HepG2 (cell line): ENCODE measurements around the gene PLVAP. TPM values are rescaled to one million over a fixed set of nuclear protein-coding genes. Genes with fewer than 3 reads are reported as not detected.

Source experiments
- ATF2 ChIP-seq: sonication (generic); formaldehyde crosslinking; IDR thresholded peaks from 2 replicates; pipeline ENCODE4 v1.4.0; 2020; ENCODE audit warnings: missing genetic modification reagents
- CTCF ChIP-seq: sonication (generic); formaldehyde crosslinking; IDR thresholded peaks from 2 replicates; pipeline ENCODE4 v1.5.0; 2020; ENCODE audit warnings: mild to moderate bottlenecking, missing genetic modification reagents, moderate library complexity
- GABPB1 ChIP-seq: IDR thresholded peaks from 2 replicates; pipeline ENCODE4 v1.6.1; 2016; ENCODE audit warnings: mild to moderate bottlenecking, missing genetic modification reagents, moderate library complexity, missing compliant biosample characterization
- HNF1A ChIP-seq, 2 experiments: sonication (generic) in 1 of 2; formaldehyde crosslinking in 1 of 2; IDR thresholded peaks; 2 replicates each; pipeline versions ENCODE4 v1.4.0 to v1.6.1; 2016 to 2020; ENCODE audit warnings: borderline replicate concordance in 1 of 2, low read depth in 1 of 2, mild to moderate bottlenecking in 1 of 2, missing genetic modification reagents in 1 of 2
- MAZ ChIP-seq, 2 experiments: sonication (generic) in 1 of 2; formaldehyde crosslinking in 1 of 2; IDR thresholded peaks; 2 replicates each; pipeline versions ENCODE4 v1.5.0 to v1.6.1; 2012 to 2020; ENCODE audit warnings: low read depth in 2 of 2, mild to moderate bottlenecking in 2 of 2, borderline replicate concordance in 1 of 2, improper control_type of control experiment in 1 of 2, low read length in 1 of 2, missing genetic modification reagents in 1 of 2, moderate library complexity in 1 of 2
- SAFB2 ChIP-seq: sonication (generic); formaldehyde crosslinking; IDR thresholded peaks from 2 replicates; pipeline ENCODE4 v1.5.1; 2020; ENCODE audit warnings: missing genetic modification reagents, low read depth, mild to moderate bottlenecking, borderline replicate concordance
- SPEN ChIP-seq: sonication (generic); formaldehyde crosslinking; IDR thresholded peaks from 2 replicates; pipeline ENCODE4 v1.5.1; 2020; ENCODE audit warnings: low read depth, mild to moderate bottlenecking, missing genetic modification reagents
- ZBTB43 ChIP-seq: sonication (generic); formaldehyde crosslinking; conservative IDR thresholded peaks from 2 replicates; pipeline ENCODE4 v1.4.0; 2020; ENCODE audit warnings: missing genetic modification reagents
- ZFX ChIP-seq: sonication (generic); formaldehyde crosslinking; IDR thresholded peaks from 2 replicates; pipeline ENCODE4 v1.4.0; 2020; ENCODE audit warnings: mild to moderate bottlenecking, low read depth, missing genetic modification reagents, moderate library complexity
- ZNF576 ChIP-seq: sonication (generic); formaldehyde crosslinking; IDR thresholded peaks from 2 replicates; pipeline ENCODE4 v1.4.0; 2020; ENCODE audit warnings: mild to moderate bottlenecking, missing genetic modification reagents
- ZNF605 ChIP-seq: sonication (generic); formaldehyde crosslinking; IDR thresholded peaks from 2 replicates; pipeline ENCODE4 v1.8.0; 2022; ENCODE audit warnings: mild to moderate bottlenecking, missing genetic modification reagents
- ZNF709 ChIP-seq: sonication (generic); formaldehyde crosslinking; IDR thresholded peaks from 2 replicates; pipeline ENCODE4 v1.5.0; 2020; ENCODE audit warnings: mild to moderate bottlenecking, missing genetic modification reagents
- ZNF773 ChIP-seq: sonication (generic); formaldehyde crosslinking; IDR thresholded peaks from 2 replicates; pipeline ENCODE4 v1.4.0; 2020; ENCODE audit warnings: missing genetic modification reagents, borderline replicate concordance
- polyA plus RNA-seq, 8 experiments: library from polyadenylated mRNA; depleted of rRNA in 3 of 8; stranded (reverse) in 7 of 8; unstranded in 1 of 8; fragments of >200 nt; fragmentation: Illumina TruSeq in 4 of 8; extraction: Trizol in 4 of 8; gene quantifications; 2 replicates each; pipeline versions ENCODE4 v1.2.1 to v1.2.3, GENCODE V29; 2011 to 2016; ENCODE audit warnings: low read depth in 4 of 8, missing spikeins in 1 of 8, mixed read lengths in 1 of 8; ENCODE audit not compliant: insufficient read depth in 1 of 8
- total RNA-seq, 5 experiments: library from RNA; depleted of rRNA; stranded (reverse); fragments of >200 nt; fragmentation: Illumina TruSeq; extraction: Trizol; gene quantifications; 2 replicates each; pipeline ENCODE4 v1.2.3, GENCODE V29; 2016; ENCODE audit warnings: low read depth in 1 of 5

Gene PLVAP
- total and polyA plus RNA-seq, 2 of the 13 experiments (the other 11 are each of a cell fraction or from before 2014, with no cell fraction given): 0.26 TPM; not detected in 1

GRCh38 chr19:17346109-17346671, 31.0 kb downstream of the PLVAP start (continued):
- TF ChIP-seq GABPB1 (CRISPR knock-in tag): peak; percentile 43; the same call in 1 of the 2 replicates
- no peak for TF ChIP-seq ZNF576 (CRISPR knock-in tag)
- peak; percentile 42; the same call in 1 of the 2 replicates for TF ChIP-seq SPEN (CRISPR knock-in tag)
- TF ChIP-seq MAZ (IDR thresholded peaks at IDR 0.05; ENCODE audit: borderline replicate concordance, low read depth, low read length): peak; percentile 32; the same call in 1 of the 2 replicates
- TF ChIP-seq MAZ (CRISPR knock-in tag; IDR thresholded peaks at IDR 0.05; ENCODE audit: low read depth): peak; percentile 69
- TF ChIP-seq ATF2 (CRISPR knock-in tag): 0 out of 2 replicates have a peak, but pooled peaks have one; percentile 34
- TF ChIP-seq ZFX (CRISPR knock-in tag): peak; percentile 36; the same call in 1 of the 2 replicates
- TF ChIP-seq CTCF (CRISPR knock-in tag): peak; percentile 96
- TF ChIP-seq SAFB2: 0 out of 2 replicates have a peak, but pooled peaks have one; percentile 38
- no peak; the same call in 1 of the 2 replicates for TF ChIP-seq ZNF605
- TF ChIP-seq ZBTB43 (CRISPR knock-in tag): no peak
- no peak for TF ChIP-seq HNF1A (IDR thresholded peaks at IDR 0.05; ENCODE audit: low read depth)
- no peak for TF ChIP-seq HNF1A (CRISPR knock-in tag; IDR thresholded peaks at IDR 0.05; ENCODE audit: borderline replicate concordance)
- TF ChIP-seq ZNF773 (CRISPR knock-in tag): no peak
- 0 out of 2 replicates have a peak, but pooled peaks have one; percentile 25 for TF ChIP-seq ZNF709 (CRISPR knock-in tag)
